GM12878 (cell line): Measurements from ENCODE around the gene NF1. TPM values are rescaled to one million over a fixed set of nuclear protein-coding genes. Genes with fewer than 3 reads are reported as not detected.

Experiments
- ATAC-seq: fragments of 200-7000 bp; cut with Tn5 transposase; 3 replicates; pipeline ENCODE4 v1.9.1; 2020; ENCODE audit warnings: mild to moderate bottlenecking, moderate library complexity
- BruUV-seq: library from RNA; stranded (reverse); fragments of 400-500 nt; replicated peaks from 2 replicates; lab custom pipeline; 2021; lab: Mats Ljungman, UMichigan
- CTCF ChIA-PET: fragments of 300-600 bp; sonication (Branson Sonifier 250); formaldehyde crosslinking; extraction: SDS; loops from one replicate; lab custom pipeline; 2021; ENCODE audit warnings: inconsistent platforms; lab: Yijun Ruan, JAX
- POLR2A ChIA-PET: fragments of 350-600 bp; formaldehyde crosslinking; extraction: SDS; loops from one replicate; lab custom pipeline; 2021; ENCODE audit warnings: inconsistent platforms; lab: Charles Lee
- RAD21 ChIA-PET: fragments of 300-600 bp; sonication (Branson Sonifier 250); formaldehyde crosslinking; loops from one replicate; lab custom pipeline; 2023; ENCODE audit warnings: antibody characterized with exemption; ENCODE audit not compliant: unreplicated experiment; lab: Charles Lee
- SMC1A ChIA-PET: fragments of 300-600 bp; sonication (Branson Sonifier 250); formaldehyde crosslinking; loops from one replicate; lab custom pipeline; 2023; ENCODE audit not compliant: unreplicated experiment, uncharacterized antibody; lab: Charles Lee
- DNase-seq: peaks from one replicate; pipeline ENCODE4 v3.0.0-alpha.2; 2011; ENCODE audit warnings: low read depth, low spot score
- FAIRE-seq: peaks from 3 replicates; lab custom pipeline; 2011; peaks lifted over from hg19 to GRCh38; lab: Jason Lieb, UNC
- H2AFZ ChIP-seq: 2 replicates; pipeline ENCODE4 v1.6.0; 2011; ENCODE audit warnings: low read depth, low read length, control low read depth; ENCODE audit not compliant: control insufficient read depth
- H3K27ac ChIP-seq: 2 replicates; pipeline ENCODE4 v1.5.1; 2011; ENCODE audit warnings: control low read depth; ENCODE audit not compliant: control insufficient read depth, insufficient read depth
- H3K27me3 ChIP-seq, 2 experiments: replicated peaks in 1 of 2; 2 replicates each; pipeline versions ENCODE4 v1.6.0 to v1.6.1; 2011; ENCODE audit warnings: low read length in 1 of 2; ENCODE audit not compliant: control insufficient read depth in 2 of 2, insufficient read depth in 2 of 2
- H3K36me3 ChIP-seq, 2 experiments: 2 replicates each; pipeline ENCODE4 v1.5.1; 2011; ENCODE audit warnings: low read length in 1 of 2; ENCODE audit not compliant: control insufficient read depth in 2 of 2, insufficient read depth in 2 of 2
- H3K4me1 ChIP-seq: 2 replicates; pipeline ENCODE4 v1.6.1; 2011; ENCODE audit warnings: mild to moderate bottlenecking, low read length, moderate library complexity, mixed read lengths; ENCODE audit not compliant: control insufficient read depth, insufficient read depth
- H3K4me2 ChIP-seq: 2 replicates; pipeline ENCODE4 v1.6.0; 2011; ENCODE audit warnings: control low read depth; ENCODE audit not compliant: control insufficient read depth, insufficient read depth
- H3K4me3 ChIP-seq: fragments of 200-600 bp; sonication (generic); 2 replicates; pipeline ENCODE4 v1.5.1; 2016
- H3K79me2 ChIP-seq: 2 replicates; pipeline ENCODE4 v1.6.0; 2011; ENCODE audit warnings: low read length; ENCODE audit not compliant: control insufficient read depth, insufficient read depth
- H3K9ac ChIP-seq: 2 replicates; pipeline ENCODE4 v1.8.0; 2011; ENCODE audit warnings: low read length, control low read depth, mixed read lengths; ENCODE audit not compliant: control insufficient read depth, insufficient read depth
- H3K9me3 ChIP-seq: replicated peaks from 3 replicates; pipeline ENCODE4 v1.5.1; 2011; ENCODE audit warnings: mild to moderate bottlenecking, low read length; ENCODE audit not compliant: control insufficient read depth, insufficient read depth
- H4K20me1 ChIP-seq: 2 replicates; pipeline ENCODE4 v1.6.0; 2011; ENCODE audit not compliant: control insufficient read depth, insufficient read depth
- IKZF1 ChIP-seq: fragments of 450-650 bp; conservative IDR thresholded peaks from 2 replicates; pipeline ENCODE4 v1.6.1; 2017; ENCODE audit warnings: antibody characterized with exemption, mild to moderate bottlenecking
- TCF3 ChIP-seq: IDR thresholded peaks from 2 replicates; pipeline ENCODE4 v1.6.1; 2012; ENCODE audit warnings: low read depth, mild to moderate bottlenecking, low read length, borderline replicate concordance; ENCODE audit not compliant: insufficient read depth
- ZNF217 ChIP-seq: fragments of 450-650 bp; IDR thresholded peaks from 2 replicates; pipeline ENCODE4 v1.6.1; 2017; ENCODE audit warnings: antibody characterized with exemption, mild to moderate bottlenecking
- WGBS: methylation state at CpG from one replicate; pipeline ENCODE4 v1.1.6; 2016; ENCODE audit warnings: low lambda C conversion rate; ENCODE audit not compliant: insufficient replicate concordance, insufficient coverage; ENCODE audit errors: missing lambda C conversion rate; 5-methylcytosine and 5-hydroxymethylcytosine counted together
- in situ Hi-C: fragments of 300-500 bp; cut with MboI; formaldehyde crosslinking; loops from 9 replicates; pipeline ENCODE4 v1.14.3; 2018; ENCODE audit warnings: mixed read lengths
- intact Hi-C: fragments of 100-400 bp; cut with micrococcal nuclease; formaldehyde crosslinking; loops from one replicate; pipeline ENCODE4 v1.14.2; 2022; ENCODE audit not compliant: unreplicated experiment
- polyA plus RNA-seq, 11 experiments: library from polyadenylated mRNA; depleted of rRNA in 4 of 11; unstranded in 6 of 11; stranded (reverse) in 5 of 11; fragments of >200 nt; fragmentation: Nextera tagmentation in 4 of 11; fragmentation: Illumina TruSeq in 1 of 11; extraction: Ambion mirVana in 4 of 11; extraction: Trizol in 1 of 11; gene quantifications; 1 replicate in 1 of 11; 2 replicates in 10 of 11; pipeline versions ENCODE4 v1.2.1 to v1.2.3, GENCODE V29; 2011 to 2016; ENCODE audit warnings: inconsistent platforms in 2 of 11, missing spikeins in 2 of 11, low read depth in 1 of 11
- total RNA-seq, 4 experiments: library from RNA; depleted of rRNA in 3 of 4; stranded (reverse); fragments of >200 nt in 3 of 4; fragmentation: Illumina TruSeq in 1 of 4; extraction: Trizol in 1 of 4; gene quantifications; 2 replicates each; pipeline versions ENCODE4 v1.2.1 to v1.2.3, GENCODE V29; 2013 to 2021
- TF ChIP-seq, protein P1 (sequence below): fragments of 450-650 bp; formaldehyde crosslinking; IDR thresholded peaks from 2 replicates; pipeline ENCODE4 v1.4.0; 2020; ENCODE audit warnings: mild to moderate bottlenecking, moderate library complexity
- TF ChIP-seq, protein P2 (sequence below): fragments of 450-650 bp; conservative IDR thresholded peaks from 2 replicates; pipeline ENCODE4 v1.6.1; 2017; ENCODE audit warnings: mild to moderate bottlenecking, moderate library complexity
- TF ChIP-seq, protein P3 (sequence below): fragments of 450-650 bp; IDR thresholded peaks from 2 replicates; pipeline ENCODE4 v1.6.1; 2017; ENCODE audit warnings: mild to moderate bottlenecking, moderate library complexity

The NF1 gene
- total and polyA plus RNA-seq, 10 of the 15 experiments (the other 5 are each of a cell fraction or from before 2014, with no cell fraction given): 2.5 to 31.8 (median 16.6) TPM

DNA sequence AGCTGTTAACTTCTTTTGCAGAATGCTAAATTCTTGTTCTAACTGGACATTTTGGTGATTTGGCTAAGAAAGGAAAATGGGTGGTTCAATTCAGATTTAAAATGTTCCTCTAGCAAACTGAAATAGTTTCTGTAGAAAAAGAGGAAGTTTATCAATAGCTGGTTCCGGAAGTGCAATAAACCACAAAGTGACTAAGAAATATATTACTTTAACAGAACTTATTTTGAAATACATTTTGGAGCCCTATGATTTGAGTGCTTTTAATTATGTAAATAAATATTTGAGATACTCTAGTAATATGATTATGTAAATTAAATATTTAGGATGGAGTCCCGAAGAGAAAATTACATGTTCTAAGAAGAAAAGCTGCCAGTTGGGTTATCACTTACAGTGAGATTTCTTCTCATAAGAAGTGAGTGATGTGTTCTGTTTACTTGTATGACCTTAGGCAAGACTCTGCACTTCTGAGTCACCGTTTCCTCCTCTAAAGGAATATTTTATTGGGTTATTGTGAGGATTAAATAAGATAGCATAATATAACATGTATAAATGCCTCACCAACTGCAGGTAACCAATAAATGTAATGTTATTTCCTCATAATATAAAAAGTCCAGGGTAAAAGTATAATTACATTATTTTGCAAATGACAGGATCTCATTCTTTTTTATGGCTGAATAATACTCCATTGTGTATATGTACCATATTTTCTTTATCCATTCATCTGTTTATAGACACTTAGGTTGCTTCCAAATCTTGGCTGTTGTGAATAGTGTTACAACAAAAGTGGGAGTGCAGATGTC lies 219.4 kb downstream of the NF1 start, which contains the start of gene EVI2B (continued):
- TF ChIP-seq, protein P1, sequence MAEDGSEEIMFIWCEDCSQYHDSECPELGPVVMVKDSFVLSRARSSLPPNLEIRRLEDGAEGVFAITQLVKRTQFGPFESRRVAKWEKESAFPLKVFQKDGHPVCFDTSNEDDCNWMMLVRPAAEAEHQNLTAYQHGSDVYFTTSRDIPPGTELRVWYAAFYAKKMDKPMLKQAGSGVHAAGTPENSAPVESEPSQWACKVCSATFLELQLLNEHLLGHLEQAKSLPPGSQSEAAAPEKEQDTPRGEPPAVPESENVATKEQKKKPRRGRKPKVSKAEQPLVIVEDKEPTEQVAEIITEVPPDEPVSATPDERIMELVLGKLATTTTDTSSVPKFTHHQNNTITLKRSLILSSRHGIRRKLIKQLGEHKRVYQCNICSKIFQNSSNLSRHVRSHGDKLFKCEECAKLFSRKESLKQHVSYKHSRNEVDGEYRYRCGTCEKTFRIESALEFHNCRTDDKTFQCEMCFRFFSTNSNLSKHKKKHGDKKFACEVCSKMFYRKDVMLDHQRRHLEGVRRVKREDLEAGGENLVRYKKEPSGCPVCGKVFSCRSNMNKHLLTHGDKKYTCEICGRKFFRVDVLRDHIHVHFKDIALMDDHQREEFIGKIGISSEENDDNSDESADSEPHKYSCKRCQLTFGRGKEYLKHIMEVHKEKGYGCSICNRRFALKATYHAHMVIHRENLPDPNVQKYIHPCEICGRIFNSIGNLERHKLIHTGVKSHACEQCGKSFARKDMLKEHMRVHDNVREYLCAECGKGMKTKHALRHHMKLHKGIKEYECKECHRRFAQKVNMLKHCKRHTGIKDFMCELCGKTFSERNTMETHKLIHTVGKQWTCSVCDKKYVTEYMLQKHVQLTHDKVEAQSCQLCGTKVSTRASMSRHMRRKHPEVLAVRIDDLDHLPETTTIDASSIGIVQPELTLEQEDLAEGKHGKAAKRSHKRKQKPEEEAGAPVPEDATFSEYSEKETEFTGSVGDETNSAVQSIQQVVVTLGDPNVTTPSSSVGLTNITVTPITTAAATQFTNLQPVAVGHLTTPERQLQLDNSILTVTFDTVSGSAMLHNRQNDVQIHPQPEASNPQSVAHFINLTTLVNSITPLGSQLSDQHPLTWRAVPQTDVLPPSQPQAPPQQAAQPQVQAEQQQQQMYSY: no peak
- no peak for TF ChIP-seq TCF3

DNA sequence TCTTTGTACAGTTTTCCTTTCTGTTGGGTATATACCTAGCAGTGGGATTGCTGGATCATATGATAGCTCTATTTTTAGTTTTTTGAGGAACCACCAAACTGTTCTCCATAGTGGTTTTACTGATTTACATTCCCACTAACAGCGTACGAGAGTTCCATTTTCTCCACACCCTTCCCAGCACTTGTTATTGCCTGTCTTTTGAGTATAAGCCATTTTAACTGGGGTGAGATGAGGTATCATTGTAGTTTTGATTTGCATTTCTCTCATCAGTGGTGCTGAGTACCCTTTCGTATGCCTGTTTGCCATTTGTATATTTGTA lies 220.0 kb downstream of the NF1 start:
- SMC1A ChIA-PET: interaction anchor here (2.0 to 8.0 kb wide), 2 partner anchors 56 to 63 kb away, joined by 6 to 86 read pairs; no protein-coding TSS in a partner anchor
- in situ Hi-C loops: no loop called here
- peak overlapping the region; percentile 78 for H3K4me2 ChIP-seq
- WGBS: 0% methylated on average over 3 of the region's 3 CpGs
- H3K79me2 ChIP-seq: peaks cover 83% of the 10 kb centered on the region
- H3K4me1 ChIP-seq: peaks cover 11% of the 10 kb centered on the region
- no peaks in the 10 kb centered on the region for H3K27me3 ChIP-seq
- H3K9me3 ChIP-seq: no peaks in the 10 kb centered on the region; the same call in 2 of the 3 replicates
- POLR2A ChIA-PET: no interaction called here
- TF ChIP-seq IKZF1 (0 out of 2 replicates have a peak, but pooled peaks have one; percentile 4), ZNF217 (0 out of 2 replicates have a peak, but pooled peaks have one; percentile 4)
- TF ChIP-seq, protein P2, sequence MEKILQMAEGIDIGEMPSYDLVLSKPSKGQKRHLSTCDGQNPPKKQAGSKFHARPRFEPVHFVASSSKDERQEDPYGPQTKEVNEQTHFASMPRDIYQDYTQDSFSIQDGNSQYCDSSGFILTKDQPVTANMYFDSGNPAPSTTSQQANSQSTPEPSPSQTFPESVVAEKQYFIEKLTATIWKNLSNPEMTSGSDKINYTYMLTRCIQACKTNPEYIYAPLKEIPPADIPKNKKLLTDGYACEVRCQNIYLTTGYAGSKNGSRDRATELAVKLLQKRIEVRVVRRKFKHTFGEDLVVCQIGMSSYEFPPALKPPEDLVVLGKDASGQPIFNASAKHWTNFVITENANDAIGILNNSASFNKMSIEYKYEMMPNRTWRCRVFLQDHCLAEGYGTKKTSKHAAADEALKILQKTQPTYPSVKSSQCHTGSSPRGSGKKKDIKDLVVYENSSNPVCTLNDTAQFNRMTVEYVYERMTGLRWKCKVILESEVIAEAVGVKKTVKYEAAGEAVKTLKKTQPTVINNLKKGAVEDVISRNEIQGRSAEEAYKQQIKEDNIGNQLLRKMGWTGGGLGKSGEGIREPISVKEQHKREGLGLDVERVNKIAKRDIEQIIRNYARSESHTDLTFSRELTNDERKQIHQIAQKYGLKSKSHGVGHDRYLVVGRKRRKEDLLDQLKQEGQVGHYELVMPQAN: no peak
- TF ChIP-seq, protein P3, sequence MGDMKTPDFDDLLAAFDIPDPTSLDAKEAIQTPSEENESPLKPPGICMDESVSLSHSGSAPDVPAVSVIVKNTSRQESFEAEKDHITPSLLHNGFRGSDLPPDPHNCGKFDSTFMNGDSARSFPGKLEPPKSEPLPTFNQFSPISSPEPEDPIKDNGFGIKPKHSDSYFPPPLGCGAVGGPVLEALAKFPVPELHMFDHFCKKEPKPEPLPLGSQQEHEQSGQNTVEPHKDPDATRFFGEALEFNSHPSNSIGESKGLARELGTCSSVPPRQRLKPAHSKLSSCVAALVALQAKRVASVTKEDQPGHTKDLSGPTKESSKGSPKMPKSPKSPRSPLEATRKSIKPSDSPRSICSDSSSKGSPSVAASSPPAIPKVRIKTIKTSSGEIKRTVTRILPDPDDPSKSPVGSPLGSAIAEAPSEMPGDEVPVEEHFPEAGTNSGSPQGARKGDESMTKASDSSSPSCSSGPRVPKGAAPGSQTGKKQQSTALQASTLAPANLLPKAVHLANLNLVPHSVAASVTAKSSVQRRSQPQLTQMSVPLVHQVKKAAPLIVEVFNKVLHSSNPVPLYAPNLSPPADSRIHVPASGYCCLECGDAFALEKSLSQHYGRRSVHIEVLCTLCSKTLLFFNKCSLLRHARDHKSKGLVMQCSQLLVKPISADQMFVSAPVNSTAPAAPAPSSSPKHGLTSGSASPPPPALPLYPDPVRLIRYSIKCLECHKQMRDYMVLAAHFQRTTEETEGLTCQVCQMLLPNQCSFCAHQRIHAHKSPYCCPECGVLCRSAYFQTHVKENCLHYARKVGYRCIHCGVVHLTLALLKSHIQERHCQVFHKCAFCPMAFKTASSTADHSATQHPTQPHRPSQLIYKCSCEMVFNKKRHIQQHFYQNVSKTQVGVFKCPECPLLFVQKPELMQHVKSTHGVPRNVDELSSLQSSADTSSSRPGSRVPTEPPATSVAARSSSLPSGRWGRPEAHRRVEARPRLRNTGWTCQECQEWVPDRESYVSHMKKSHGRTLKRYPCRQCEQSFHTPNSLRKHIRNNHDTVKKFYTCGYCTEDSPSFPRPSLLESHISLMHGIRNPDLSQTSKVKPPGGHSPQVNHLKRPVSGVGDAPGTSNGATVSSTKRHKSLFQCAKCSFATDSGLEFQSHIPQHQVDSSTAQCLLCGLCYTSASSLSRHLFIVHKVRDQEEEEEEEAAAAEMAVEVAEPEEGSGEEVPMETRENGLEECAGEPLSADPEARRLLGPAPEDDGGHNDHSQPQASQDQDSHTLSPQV: no peak
- intact Hi-C loops: loop anchor here (10.0 kb wide), 1 partner anchor 590 kb away; the partner anchor contains the start of gene UTP6
- H4K20me1 ChIP-seq: no peaks in the 10 kb centered on the region
- DNase-seq (no peak), ATAC-seq (no peak), FAIRE-seq (no peak)
- no peak overlapping the region for H2AFZ ChIP-seq
- CTCF ChIA-PET: interaction anchor here (10.7 kb wide), 1 partner anchor 58 kb away, joined by 80 read pairs; no protein-coding TSS in a partner anchor
- RAD21 ChIA-PET: interaction anchor here (2.1 kb wide), 1 partner anchor 58 kb away, joined by 7 read pairs; no protein-coding TSS in a partner anchor
- no TSS peak for BruUV-seq
- H3K4me3 ChIP-seq: peak overlapping the region; percentile 7; the same call in 1 of the 2 replicates
- peak overlapping the region; percentile 95 for H3K27ac ChIP-seq
- no peak overlapping the region for H3K9ac ChIP-seq
- no peaks in the 10 kb centered on the region for H3K36me3 ChIP-seq
